Type B pancreatic cell (in vitro differentiated cells): ENCODE measurements around the gene TMEM236. TPM values are rescaled to one million over a fixed set of nuclear protein-coding genes. Genes with fewer than 3 reads are reported as not detected.

Experiments
- DNase-seq: peaks from one replicate; pipeline ENCODE4 v3.0.0; 2021; ENCODE audit warnings: mixed read lengths; ENCODE audit not compliant: unreplicated experiment; ENCODE audit errors: extremely low spot score
- H3K27ac Mint-ChIP-seq: 2 replicates; pipeline ENCODE4 v1.8.0; 2021; ENCODE audit warnings: mild to moderate bottlenecking, mixed read lengths
- H3K27me3 Mint-ChIP-seq: 2 replicates; pipeline ENCODE4 v1.8.0; 2021; ENCODE audit warnings: mixed read lengths
- H3K36me3 Mint-ChIP-seq: 2 replicates; pipeline ENCODE4 v1.8.0; 2021; ENCODE audit warnings: mixed read lengths
- H3K4me1 Mint-ChIP-seq: one replicate; pipeline ENCODE4 v1.8.0; 2021; ENCODE audit warnings: mixed read lengths; ENCODE audit not compliant: unreplicated experiment
- H3K4me3 Mint-ChIP-seq: 2 replicates; pipeline ENCODE4 v1.8.0; 2021; ENCODE audit warnings: mild to moderate bottlenecking, mixed read lengths
- H3K9me3 Mint-ChIP-seq: 2 replicates; pipeline ENCODE4 v1.8.0; 2021; ENCODE audit warnings: mixed read lengths
- total RNA-seq: library from RNA; stranded (reverse); gene quantifications from 2 replicates; pipeline ENCODE4 v1.2.1, GENCODE V29; 2021; ENCODE audit warnings: low replicate concordance
- TF ChIP-seq, protein P1 (sequence below): fragments of 200-600 bp; sonication (generic); conservative IDR thresholded peaks from 2 replicates; pipeline ENCODE4 v1.5.0; 2021; ENCODE audit warnings: antibody characterized with exemption, mild to moderate bottlenecking

The TMEM236 gene
- total RNA-seq, 1 donor from 2014 or later: 11.6 TPM

DNA sequence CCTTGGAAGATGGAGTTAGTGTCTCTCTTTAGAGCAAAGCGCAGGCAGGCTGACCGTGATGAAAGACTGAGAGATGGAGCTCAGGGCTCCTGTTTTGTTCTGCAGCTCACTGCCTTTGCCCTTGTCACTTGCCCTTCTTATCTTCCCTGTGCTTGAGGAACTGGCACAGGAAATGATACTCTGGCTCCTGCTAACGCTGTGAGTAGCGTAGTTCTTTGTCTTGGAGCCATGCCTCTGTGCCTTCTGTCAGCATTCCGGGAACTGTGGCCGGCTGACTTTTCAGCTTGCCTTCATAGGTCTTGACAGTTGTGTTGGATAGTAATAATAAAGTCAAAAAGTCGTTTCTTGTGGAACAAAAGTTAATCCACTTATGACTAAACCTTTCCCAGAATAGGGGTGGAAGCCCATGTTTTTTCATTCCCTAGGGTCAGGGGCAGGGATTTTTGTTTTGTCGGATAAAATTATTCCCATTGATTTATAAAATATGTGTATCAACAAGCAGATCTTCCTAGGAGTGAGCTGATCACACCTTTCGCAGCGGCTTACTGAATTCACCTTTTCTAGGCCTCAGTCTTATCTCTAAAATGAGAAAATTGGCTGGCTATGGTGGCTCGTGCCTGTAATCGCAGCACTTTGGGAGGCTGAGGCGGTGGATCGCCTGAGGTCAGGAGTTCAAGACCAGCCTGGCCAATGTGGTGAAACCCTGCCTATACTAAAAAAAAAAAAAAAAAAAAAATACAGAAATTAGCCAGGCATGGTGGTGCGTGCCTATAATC lies 16.6 kb upstream of the TMEM236 start:
- no peaks in the 10 kb centered on the region for H3K36me3 Mint-ChIP-seq
- no peaks in the 10 kb centered on the region for H3K9me3 Mint-ChIP-seq
- no peak for DNase-seq
- TF ChIP-seq, protein P1, sequence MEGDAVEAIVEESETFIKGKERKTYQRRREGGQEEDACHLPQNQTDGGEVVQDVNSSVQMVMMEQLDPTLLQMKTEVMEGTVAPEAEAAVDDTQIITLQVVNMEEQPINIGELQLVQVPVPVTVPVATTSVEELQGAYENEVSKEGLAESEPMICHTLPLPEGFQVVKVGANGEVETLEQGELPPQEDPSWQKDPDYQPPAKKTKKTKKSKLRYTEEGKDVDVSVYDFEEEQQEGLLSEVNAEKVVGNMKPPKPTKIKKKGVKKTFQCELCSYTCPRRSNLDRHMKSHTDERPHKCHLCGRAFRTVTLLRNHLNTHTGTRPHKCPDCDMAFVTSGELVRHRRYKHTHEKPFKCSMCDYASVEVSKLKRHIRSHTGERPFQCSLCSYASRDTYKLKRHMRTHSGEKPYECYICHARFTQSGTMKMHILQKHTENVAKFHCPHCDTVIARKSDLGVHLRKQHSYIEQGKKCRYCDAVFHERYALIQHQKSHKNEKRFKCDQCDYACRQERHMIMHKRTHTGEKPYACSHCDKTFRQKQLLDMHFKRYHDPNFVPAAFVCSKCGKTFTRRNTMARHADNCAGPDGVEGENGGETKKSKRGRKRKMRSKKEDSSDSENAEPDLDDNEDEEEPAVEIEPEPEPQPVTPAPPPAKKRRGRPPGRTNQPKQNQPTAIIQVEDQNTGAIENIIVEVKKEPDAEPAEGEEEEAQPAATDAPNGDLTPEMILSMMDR: no peak
- H3K4me1 Mint-ChIP-seq: peaks cover 6% of the 10 kb centered on the region
- no peak overlapping the region for H3K27ac Mint-ChIP-seq
- no peak overlapping the region for H3K4me3 Mint-ChIP-seq
- peaks cover 2% of the 10 kb centered on the region for H3K27me3 Mint-ChIP-seq

DNA sequence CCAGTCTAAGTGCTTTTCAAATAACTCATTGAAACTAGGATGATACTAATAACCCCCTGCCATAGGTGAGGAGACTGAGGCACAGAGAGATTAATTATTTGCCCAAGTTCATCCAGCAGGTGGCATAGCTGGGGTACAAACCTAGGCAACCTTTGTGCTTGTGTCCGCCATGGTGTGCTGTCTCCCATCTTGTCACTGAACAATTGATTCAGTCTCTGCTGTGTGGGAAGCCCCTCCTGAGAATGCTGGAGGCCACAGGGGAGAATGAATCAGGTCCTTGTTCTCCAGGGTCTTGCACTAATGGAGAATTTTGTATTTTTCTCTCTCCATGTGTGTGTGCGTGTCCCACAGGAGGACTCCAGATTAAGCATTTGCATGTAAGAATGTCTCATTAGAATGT lies 15.8 kb upstream of the TMEM236 start:
- TF ChIP-seq, protein P1: no peak
- Mint-ChIP-seq H3K36me3 (no peaks in the 10 kb centered on the region), H3K27ac (no peak overlapping the region), H3K9me3 (no peaks in the 10 kb centered on the region), H3K27me3 (peaks cover 2% of the 10 kb centered on the region), H3K4me1 (peaks cover 6% of the 10 kb centered on the region), H3K4me3 (no peak overlapping the region)
- no peak for DNase-seq

DNA sequence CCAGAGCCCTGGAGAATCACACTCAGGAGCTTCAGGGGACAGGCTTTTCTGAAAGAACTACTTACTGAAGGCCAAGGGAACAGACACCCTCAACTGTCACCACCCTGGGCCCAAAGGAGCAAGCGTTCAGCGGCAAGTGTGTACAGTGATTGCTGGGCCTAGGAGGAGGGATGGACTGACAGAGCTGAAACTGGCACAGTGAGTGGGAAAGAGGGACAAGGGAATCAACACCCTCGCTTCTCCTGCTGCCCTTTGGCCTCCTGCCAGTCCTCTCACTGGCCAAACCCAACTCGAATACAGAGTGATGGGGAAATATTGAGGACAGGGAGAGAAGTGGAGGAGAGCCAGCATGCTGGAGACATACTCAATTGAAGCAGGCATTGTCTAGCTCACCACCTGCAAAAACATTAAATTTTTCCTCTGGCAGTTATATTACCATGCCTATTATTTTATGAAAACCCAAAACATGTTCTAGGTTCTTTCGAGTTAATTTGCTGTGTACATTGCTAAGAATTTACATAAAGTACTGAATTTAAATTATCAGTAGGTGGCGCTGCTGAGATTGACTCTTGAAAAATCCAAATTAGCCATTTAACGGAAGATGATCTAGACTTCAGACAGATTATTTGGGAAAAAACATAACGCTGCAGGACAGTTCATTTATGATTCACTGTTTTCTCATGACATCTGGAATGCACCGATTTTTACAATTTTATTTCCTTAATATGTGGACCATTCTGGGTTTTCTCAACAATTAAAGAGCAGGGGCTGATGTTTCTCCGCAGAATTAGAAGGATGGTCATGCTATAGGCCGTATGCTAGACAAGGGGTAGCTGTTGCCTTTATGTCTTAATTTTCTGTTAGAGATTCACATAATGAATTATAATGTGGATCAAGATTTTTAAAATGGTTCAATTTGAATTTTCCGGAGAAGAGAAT lies 14.7 kb upstream of the TMEM236 start:
- no peak overlapping the region for H3K27ac Mint-ChIP-seq
- peaks cover 2% of the 10 kb centered on the region for H3K27me3 Mint-ChIP-seq
- H3K36me3 Mint-ChIP-seq: no peaks in the 10 kb centered on the region
- no peak for DNase-seq
- H3K4me3 Mint-ChIP-seq: no peak overlapping the region
- TF ChIP-seq, protein P1: peak; percentile 81
- H3K4me1 Mint-ChIP-seq: peaks cover 6% of the 10 kb centered on the region
- no peaks in the 10 kb centered on the region for H3K9me3 Mint-ChIP-seq

DNA sequence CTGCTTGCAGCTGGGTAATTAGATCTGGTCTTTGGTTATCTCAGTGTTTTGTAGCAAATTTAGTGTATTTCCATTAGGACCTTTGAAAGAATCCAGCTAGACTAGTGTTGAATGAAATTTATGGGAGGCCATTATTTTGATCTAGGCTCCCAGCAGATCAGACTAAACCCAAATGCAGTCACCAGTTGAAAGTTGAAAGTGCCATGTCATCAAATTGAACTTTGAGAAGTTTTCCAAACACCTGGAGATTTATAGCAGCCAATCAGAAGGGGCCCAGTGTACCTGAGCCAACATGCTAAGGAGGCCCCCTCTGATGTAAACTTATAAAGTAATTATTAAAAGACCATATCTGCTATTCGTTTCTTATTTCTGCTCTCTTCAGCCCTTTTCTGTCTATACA lies 11.3 kb upstream of the TMEM236 start:
- Mint-ChIP-seq H3K36me3 (no peaks in the 10 kb centered on the region), H3K27ac (no peak overlapping the region), H3K27me3 (peaks cover 2% of the 10 kb centered on the region), H3K4me1 (peaks cover 16% of the 10 kb centered on the region), H3K4me3 (no peak overlapping the region), H3K9me3 (no peaks in the 10 kb centered on the region)
- DNase-seq: no peak
- TF ChIP-seq, protein P1: no peak

DNA sequence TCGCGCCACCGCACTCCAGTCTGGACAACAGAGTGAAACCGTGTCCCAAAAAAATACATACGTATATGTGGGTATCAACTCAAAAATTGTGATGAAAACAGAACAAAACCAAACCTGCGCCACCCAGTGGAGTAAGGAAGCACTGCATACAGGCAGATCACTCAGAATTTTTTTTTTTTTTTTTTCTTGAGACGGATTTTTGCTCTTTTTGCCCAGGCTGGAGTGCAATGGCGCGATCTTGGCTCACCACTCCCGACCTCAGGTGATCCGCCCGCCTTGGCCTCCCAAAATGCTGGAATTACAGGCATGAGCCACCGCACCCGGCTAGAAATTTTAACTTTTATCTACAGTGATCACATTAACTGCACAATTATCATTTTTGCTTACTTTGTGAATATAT lies 9.1 kb upstream of the TMEM236 start:
- Mint-ChIP-seq H3K27ac (no peak overlapping the region), H3K4me1 (peaks cover 10% of the 10 kb centered on the region), H3K27me3 (no peaks in the 10 kb centered on the region), H3K9me3 (no peaks in the 10 kb centered on the region), H3K36me3 (no peaks in the 10 kb centered on the region), H3K4me3 (no peak overlapping the region)
- no peak for DNase-seq
- TF ChIP-seq, protein P1: peak; percentile 88
